Gastroesophageal sphincter (tissue), 3 donors: ENCODE results near the gene FRMPD2.

Source experiments
- EP300 ChIP-seq: sonication (generic); formaldehyde crosslinking; IDR thresholded peaks from one replicate; pipeline ENCODE4 v1.6.1; 2017; ENCODE audit warnings: antibody characterized with exemption, mild to moderate bottlenecking
- POLR2A ChIP-seq, 2 donors: fragments of 450-650 bp; IDR thresholded peaks; one replicate each; pipeline ENCODE4 v1.6.1; 2017; ENCODE audit warnings: antibody characterized with exemption in 2 of 2, mild to moderate bottlenecking in 2 of 2, moderate library complexity in 1 of 2
- POLR2AphosphoS5 ChIP-seq: sonication (generic); formaldehyde crosslinking; IDR thresholded peaks from one replicate; pipeline ENCODE4 v1.6.1; 2017; ENCODE audit warnings: antibody characterized with exemption
- TF ChIP-seq, protein P1 (sequence below), 4 experiments: fragments of 200-600 bp in 2 of 4; fragments of 450-650 bp in 2 of 4; sonication (generic) in 1 of 4; IDR thresholded peaks; one replicate each; pipeline ENCODE4 v1.5.1; 2017 to 2019; ENCODE audit warnings: antibody characterized with exemption in 4 of 4, mild to moderate bottlenecking in 2 of 4, moderate library complexity in 2 of 4

GRCh38 chr10:48235501-48235900, 39.0 kb downstream of the FRMPD2 start:
- TF ChIP-seq, protein P1, sequence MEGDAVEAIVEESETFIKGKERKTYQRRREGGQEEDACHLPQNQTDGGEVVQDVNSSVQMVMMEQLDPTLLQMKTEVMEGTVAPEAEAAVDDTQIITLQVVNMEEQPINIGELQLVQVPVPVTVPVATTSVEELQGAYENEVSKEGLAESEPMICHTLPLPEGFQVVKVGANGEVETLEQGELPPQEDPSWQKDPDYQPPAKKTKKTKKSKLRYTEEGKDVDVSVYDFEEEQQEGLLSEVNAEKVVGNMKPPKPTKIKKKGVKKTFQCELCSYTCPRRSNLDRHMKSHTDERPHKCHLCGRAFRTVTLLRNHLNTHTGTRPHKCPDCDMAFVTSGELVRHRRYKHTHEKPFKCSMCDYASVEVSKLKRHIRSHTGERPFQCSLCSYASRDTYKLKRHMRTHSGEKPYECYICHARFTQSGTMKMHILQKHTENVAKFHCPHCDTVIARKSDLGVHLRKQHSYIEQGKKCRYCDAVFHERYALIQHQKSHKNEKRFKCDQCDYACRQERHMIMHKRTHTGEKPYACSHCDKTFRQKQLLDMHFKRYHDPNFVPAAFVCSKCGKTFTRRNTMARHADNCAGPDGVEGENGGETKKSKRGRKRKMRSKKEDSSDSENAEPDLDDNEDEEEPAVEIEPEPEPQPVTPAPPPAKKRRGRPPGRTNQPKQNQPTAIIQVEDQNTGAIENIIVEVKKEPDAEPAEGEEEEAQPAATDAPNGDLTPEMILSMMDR (IDR thresholded peaks at IDR 0.05): no peak
- no peak for TF ChIP-seq POLR2AphosphoS5
- TF ChIP-seq POLR2A (IDR thresholded peaks at IDR 0.05): no peak
- TF ChIP-seq EP300: no peak
